Right lobe of liver (tissue), 6 donors: ENCODE measurements around the gene GPR156. TPM values are rescaled to one million over a fixed set of nuclear protein-coding genes. Genes with fewer than 3 reads are reported as not detected.

Source experiments
- ATAC-seq, 4 donors: fragments of 200-7000 bp; cut with Tn5 transposase; one replicate each; pipeline ENCODE4 v1.9.1; 2020; ENCODE audit warnings: mild to moderate bottlenecking in 4 of 4, moderate library complexity in 4 of 4
- DNase-seq, 3 donors: peaks; one replicate each; pipeline ENCODE4 v3.0.0-alpha.2; 2020
- H3K27ac ChIP-seq, 3 donors: fragments of 200-600 bp; one replicate each; pipeline ENCODE4 v1.8.0; 2022
- H3K27me3 ChIP-seq, 2 donors: fragments of 200-600 bp; one replicate each; pipeline ENCODE4 v1.8.0; 2022
- H3K36me3 ChIP-seq, 4 donors: fragments of 200-600 bp; sonication (generic) in 1 of 4; one replicate each; pipeline versions ENCODE4 v1.5.1 to v1.8.0; 2017 to 2022; ENCODE audit warnings: control low read depth in 1 of 4
- H3K4me1 ChIP-seq, 4 donors: fragments of 200-600 bp; sonication (generic) in 1 of 4; one replicate each; pipeline versions ENCODE4 v1.5.1 to v1.8.0; 2017 to 2022; ENCODE audit warnings: control low read depth in 1 of 4
- H3K4me3 ChIP-seq, 3 donors: fragments of 200-600 bp; one replicate each; pipeline ENCODE4 v1.8.0; 2022
- H3K9me3 ChIP-seq, 4 donors: fragments of 200-600 bp; sonication (generic) in 1 of 4; one replicate each; pipeline versions ENCODE4 v1.5.1 to v1.8.0; 2017 to 2022; ENCODE audit warnings: control low read depth in 1 of 4
- POLR2A ChIP-seq: fragments of 450-650 bp; IDR thresholded peaks from one replicate; pipeline ENCODE4 v1.6.1; 2017; ENCODE audit warnings: antibody characterized with exemption, mild to moderate bottlenecking
- WGBS: methylation state at CpG from one replicate; pipeline ENCODE4 v1.1.6; 2018; ENCODE audit warnings: low coverage, low lambda C conversion rate; ENCODE audit not compliant: insufficient coverage; ENCODE audit errors: missing lambda C conversion rate; 5-methylcytosine and 5-hydroxymethylcytosine counted together
- intact Hi-C, 2 donors: fragments of 100-400 bp; cut with DNase I; formaldehyde crosslinking; loops; one replicate each; pipeline versions ENCODE4 v1.11.2 to v1.14.1; 2022
- total RNA-seq, 6 experiments: library from RNA; depleted of rRNA in 2 of 6; stranded (reverse); fragments of >200 nt in 2 of 6; fragmentation: NEBNext Ultra II Directional in 3 of 6; extraction: Animal tissue kit (Norgen Biotek cat#: 25700) in 3 of 6; gene quantifications; one replicate each; pipeline versions ENCODE4 v1.1.0 to v1.2.4, GENCODE V29; 2016 to 2023
- TF ChIP-seq, protein P1 (sequence below), 4 donors: fragments of 200-600 bp in 3 of 4; fragments of 450-650 bp in 1 of 4; IDR thresholded peaks; one replicate each; pipeline versions ENCODE4 v1.5.1 to v1.8.0; 2016 to 2022; ENCODE audit warnings: antibody characterized with exemption in 4 of 4, mild to moderate bottlenecking in 2 of 4
- donor health status: DM: no; HTN: yes; CAD: no.
- donor health status: DM: no; HTN: no; CAD: no.
- donor health status: DM: no; HTN: no; CAD: no.
- donor health status: DM: no; HTN: yes; CAD: no.
- donor health status: DM: no; HTN: yes; CAD: no.

Gene GPR156
- total RNA-seq, 6 experiments from 2014 or later = not detected

DNA sequence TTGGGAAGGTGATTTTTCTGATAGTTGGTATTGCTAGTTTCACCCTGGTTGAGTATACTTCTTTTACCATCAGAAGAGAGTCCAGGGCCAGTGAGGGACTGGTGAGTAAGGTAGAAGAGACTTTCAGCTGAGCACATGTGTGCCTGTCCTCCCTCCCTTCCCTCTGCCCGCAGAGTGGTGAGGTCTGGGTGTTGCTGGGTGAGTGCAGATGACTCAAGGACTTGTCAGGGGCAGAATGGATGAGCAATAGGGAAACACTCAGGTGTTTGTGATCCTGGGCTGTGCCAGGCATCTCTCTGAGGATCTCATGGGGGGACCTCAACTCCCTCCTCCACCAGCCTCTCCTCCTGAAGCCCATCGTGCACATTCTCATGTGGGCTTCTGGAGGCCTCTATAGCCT lies 114.8 kb downstream of the GPR156 start:
- no CpG with 5 or more reads among the region's 2 CpGs for WGBS
- no peak overlapping the region for H3K27ac ChIP-seq
- no peak for DNase-seq

GRCh38 chr3:120169407-120169806 lies 115.6 kb downstream of the GPR156 start:
- no peaks in the 10 kb centered on the region for H3K9me3 ChIP-seq
- TF ChIP-seq, protein P1, sequence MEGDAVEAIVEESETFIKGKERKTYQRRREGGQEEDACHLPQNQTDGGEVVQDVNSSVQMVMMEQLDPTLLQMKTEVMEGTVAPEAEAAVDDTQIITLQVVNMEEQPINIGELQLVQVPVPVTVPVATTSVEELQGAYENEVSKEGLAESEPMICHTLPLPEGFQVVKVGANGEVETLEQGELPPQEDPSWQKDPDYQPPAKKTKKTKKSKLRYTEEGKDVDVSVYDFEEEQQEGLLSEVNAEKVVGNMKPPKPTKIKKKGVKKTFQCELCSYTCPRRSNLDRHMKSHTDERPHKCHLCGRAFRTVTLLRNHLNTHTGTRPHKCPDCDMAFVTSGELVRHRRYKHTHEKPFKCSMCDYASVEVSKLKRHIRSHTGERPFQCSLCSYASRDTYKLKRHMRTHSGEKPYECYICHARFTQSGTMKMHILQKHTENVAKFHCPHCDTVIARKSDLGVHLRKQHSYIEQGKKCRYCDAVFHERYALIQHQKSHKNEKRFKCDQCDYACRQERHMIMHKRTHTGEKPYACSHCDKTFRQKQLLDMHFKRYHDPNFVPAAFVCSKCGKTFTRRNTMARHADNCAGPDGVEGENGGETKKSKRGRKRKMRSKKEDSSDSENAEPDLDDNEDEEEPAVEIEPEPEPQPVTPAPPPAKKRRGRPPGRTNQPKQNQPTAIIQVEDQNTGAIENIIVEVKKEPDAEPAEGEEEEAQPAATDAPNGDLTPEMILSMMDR (IDR thresholded peaks at IDR 0.05) = no peak
- no peak for TF ChIP-seq POLR2A
- no peaks in the 10 kb centered on the region for H3K27me3 ChIP-seq
- intact Hi-C loops = no loop called here
- no peak for ATAC-seq
- no peak for DNase-seq
- no peaks in the 10 kb centered on the region for H3K4me1 ChIP-seq
- H3K4me3 ChIP-seq = no peak overlapping the region
- WGBS = 60% methylated on average over 1 of the region's 5 CpGs
- H3K27ac ChIP-seq = no peak overlapping the region
- no peaks in the 10 kb centered on the region for H3K36me3 ChIP-seq

More for the DNA sequence above, 114.8 kb downstream of the GPR156 start:
- Histone ChIP-seq H3K4me3 (no peak overlapping the region), H3K27me3 (no peaks in the 10 kb centered on the region), H3K4me1 (no peaks in the 10 kb centered on the region), H3K9me3 (no peaks in the 10 kb centered on the region), H3K36me3 (no peaks in the 10 kb centered on the region)
- no peak for TF ChIP-seq POLR2A
- TF ChIP-seq, protein P1 (IDR thresholded peaks at IDR 0.05) = no peak
- no peak for ATAC-seq
- intact Hi-C loops = no loop called here

DNA sequence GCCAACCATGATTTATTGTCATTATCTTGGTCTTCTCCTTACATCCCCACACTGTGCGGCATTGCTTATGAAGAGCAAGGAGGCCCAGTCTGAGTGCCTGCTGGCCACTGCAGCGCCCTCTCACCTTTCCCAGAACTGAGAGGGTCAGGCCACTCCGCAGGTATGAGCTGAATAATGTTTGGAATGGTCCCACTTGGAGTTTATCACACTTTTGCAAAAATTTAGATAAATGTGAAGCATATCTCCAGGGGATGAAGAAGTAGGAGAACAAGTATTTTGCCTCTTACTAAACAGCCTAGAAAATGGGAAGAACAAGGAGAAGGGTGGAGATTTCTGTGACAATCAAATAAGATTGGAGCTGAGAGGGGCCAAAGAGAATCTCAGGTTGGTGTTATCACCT lies 116.4 kb downstream of the GPR156 start:
- Histone ChIP-seq H3K4me3 (no peak overlapping the region), H3K27me3 (no peaks in the 10 kb centered on the region), H3K36me3 (no peaks in the 10 kb centered on the region), H3K9me3 (no peaks in the 10 kb centered on the region), H3K27ac (no peak overlapping the region), H3K4me1 (no peaks in the 10 kb centered on the region)
- DNase-seq = no peak
- intact Hi-C loops = no loop called here
- ATAC-seq = no peak
- 94% methylated on average over 2 of the region's 3 CpGs for WGBS
- TF ChIP-seq, protein P1 (IDR thresholded peaks at IDR 0.05) = no peak
- no peak for TF ChIP-seq POLR2A

DNA sequence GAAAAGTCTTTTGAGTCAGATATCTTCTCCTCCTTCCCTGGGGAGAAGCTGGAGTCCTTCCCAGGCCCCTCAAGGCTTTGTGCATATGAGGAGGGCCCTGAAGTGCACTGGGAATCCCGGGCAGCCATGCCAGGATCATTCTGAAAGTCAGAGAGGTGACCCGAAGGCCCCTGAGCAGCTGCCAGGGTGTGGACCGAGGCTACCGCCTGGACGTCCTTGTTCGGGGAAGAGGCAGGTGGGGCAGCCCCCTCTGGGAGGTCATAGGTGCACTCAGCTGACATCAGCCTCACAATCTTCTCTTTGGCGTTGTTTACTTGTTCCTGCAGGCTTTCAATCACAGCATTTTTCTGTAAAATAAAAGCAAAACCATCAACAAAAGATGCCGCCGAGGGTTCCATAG lies 117.0 kb downstream of the GPR156 start:
- intact Hi-C loops = no loop called here
- H3K27me3 ChIP-seq = no peaks in the 10 kb centered on the region
- no peak for ATAC-seq
- WGBS = 81% methylated on average over 2 of the region's 9 CpGs
- no peaks in the 10 kb centered on the region for H3K9me3 ChIP-seq
- TF ChIP-seq, protein P1 (IDR thresholded peaks at IDR 0.05) = no peak
- no peak for TF ChIP-seq POLR2A
- DNase-seq = no peak
- no peaks in the 10 kb centered on the region for H3K4me1 ChIP-seq
- H3K27ac ChIP-seq = no peak overlapping the region
- no peak overlapping the region for H3K4me3 ChIP-seq
- no peaks in the 10 kb centered on the region for H3K36me3 ChIP-seq

GRCh38 chr3:120167488-120167887 lies 117.5 kb downstream of the GPR156 start:
- TF ChIP-seq, protein P1 (IDR thresholded peaks at IDR 0.05) = no peak
- no peak for TF ChIP-seq POLR2A
- no peaks in the 10 kb centered on the region for H3K4me1 ChIP-seq
- DNase-seq = no peak
- 100% methylated on average over 1 of the region's 10 CpGs for WGBS
- H3K4me3 ChIP-seq = no peak overlapping the region
- no peaks in the 10 kb centered on the region for H3K9me3 ChIP-seq
- no peak for ATAC-seq
- H3K27me3 ChIP-seq = no peaks in the 10 kb centered on the region
- intact Hi-C loops = no loop called here
- no peaks in the 10 kb centered on the region for H3K36me3 ChIP-seq
- no peak overlapping the region for H3K27ac ChIP-seq
